Heart left ventricle (tissue), 16 donors: ENCODE measurements around the gene DPH2. TPM values are rescaled to one million over a fixed set of nuclear protein-coding genes. Genes with fewer than 3 reads are reported as not detected.

Experiments
- ATAC-seq, 4 donors: fragments of 200-7000 bp; cut with Tn5 transposase; one replicate each; pipeline ENCODE4 v1.9.1; 2020 to 2022; ENCODE audit warnings: moderate library complexity in 4 of 4, mild to moderate bottlenecking in 3 of 4, moderate number of reproducible peaks in 1 of 4
- DNase-seq, 5 donors: peaks; one replicate each; pipeline ENCODE4 v3.0.0-alpha.2; 2020
- H3K27ac ChIP-seq, 12 donors: fragments of 200-600 bp; sonication (generic) in 4 of 12; one replicate each; pipeline versions ENCODE4 v1.5.0 to v1.8.0; 2016 to 2022; ENCODE audit warnings: mild to moderate bottlenecking in 2 of 12
- H3K27me3 ChIP-seq, 9 donors: fragments of 200-600 bp; sonication (generic) in 2 of 9; one replicate each; pipeline versions ENCODE4 v1.5.1 to v1.8.0; 2016 to 2022; ENCODE audit warnings: mild to moderate bottlenecking in 3 of 9
- H3K36me3 ChIP-seq, 9 donors: fragments of 200-600 bp; sonication (generic) in 2 of 9; one replicate each; pipeline versions ENCODE4 v1.5.0 to v1.8.0; 2018 to 2022; ENCODE audit warnings: mild to moderate bottlenecking in 2 of 9
- H3K4me1 ChIP-seq, 12 donors: fragments of 200-600 bp; sonication (generic) in 4 of 12; one replicate each; pipeline versions ENCODE4 v1.5.0 to v1.8.0; 2016 to 2022; ENCODE audit warnings: mild to moderate bottlenecking in 3 of 12
- H3K4me3 ChIP-seq, 12 donors: fragments of 200-600 bp; sonication (generic) in 4 of 12; one replicate each; pipeline versions ENCODE4 v1.5.0 to v1.8.0; 2017 to 2022; ENCODE audit warnings: mild to moderate bottlenecking in 9 of 12, moderate library complexity in 4 of 12
- H3K9me3 ChIP-seq, 12 donors: fragments of 200-600 bp; sonication (generic) in 4 of 12; one replicate each; pipeline versions ENCODE4 v1.5.0 to v1.8.0; 2016 to 2022; ENCODE audit warnings: mild to moderate bottlenecking in 1 of 12
- CTCF ChIP-seq, 12 donors: fragments of 200-600 bp; sonication (generic) in 4 of 12; IDR thresholded peaks; one replicate each; pipeline versions ENCODE4 v1.5.0 to v1.8.0; 2018 to 2022; ENCODE audit warnings: antibody characterized with exemption in 12 of 12, mild to moderate bottlenecking in 5 of 12
- POLR2A ChIP-seq, 2 donors: fragments of 450-650 bp; IDR thresholded peaks; one replicate each; pipeline ENCODE4 v1.6.1; 2017; ENCODE audit warnings: antibody characterized with exemption in 2 of 2, mild to moderate bottlenecking in 2 of 2, moderate library complexity in 2 of 2
- WGBS, 4 donors: extraction: QIAGEN DNeasy Blood & Tissue Kit in 2 of 4; methylation state at CpG; one replicate each; pipeline versions ENCODE4 v1.1.5 to v1.1.7; 2013 to 2018; 5-methylcytosine and 5-hydroxymethylcytosine counted together
- intact Hi-C, 10 donors: fragments of 100-400 bp; cut with DNase I; formaldehyde crosslinking; loops; one replicate each; pipeline versions ENCODE4 v1.11.1 to v1.14.2; 2022
- polyA plus RNA-seq, 2 donors: library from polyadenylated mRNA; stranded (reverse); fragments of 200-250 nt; gene quantifications; one replicate each; pipeline ENCODE4 v1.2.3, GENCODE V29; 2013
- total RNA-seq, 9 donors: library from RNA; depleted of rRNA in 2 of 9; stranded (reverse); fragments of >200 nt in 2 of 9; fragmentation: NEBNext Ultra II Directional in 3 of 9; extraction: Animal tissue kit (Norgen Biotek cat#: 25700) in 3 of 9; gene quantifications; one replicate each; pipeline versions ENCODE4 v1.1.0 to v1.2.4, GENCODE V29; 2016 to 2023
- donor health status: ischemic (EF 13 %, LVEDD 7.1; RV severe dilation, severe dysfunction).
- donor health status: healthy with polysubstance abuse.
- donor health status: DM: no; HTN: yes; CAD: no.
- donor health status: DM: no; HTN: no; CAD: no.
- donor health status: ischemic (EF 25% LVEDD 6.9; RV normal size, moderate dysfunction).
- donor health status: ischemic (EF 25% LVEDD 5.7; RV mildly dilated, moderate dysfunction).
- donor health status: healthy.
- donor health status: DM: yes; HTN: yes; CAD: no.
- donor health status: ischemic (EF 35%, LVEDD 5.7; RV mildly dilated, moderate dysfunction).
- donor health status: nonischemic (EF 11% LVEDD 7.7; RV severe dilation, severe dysfunction).
- donor health status: DM: yes; HTN: yes; CAD: no.
- donor health status: PGD.
- donor health status: ischemic (EF 29% LVEDD 5.4; RV normal size, mild dysfunction).
- donor health status: nonischemic (EF 23%, LVEDD 6.1; RV moderate dilation, normal function).

DPH2 gene
- total and polyA plus RNA-seq, 11 donors = 8.0 to 65.6 (median 14.7) TPM

GRCh38 chr1:43990271-43991199 lies 20.7 kb downstream of the DPH2 start:
- DNase-seq (no peak), ATAC-seq (peak in 1 of 4 donors; percentile 1)
- WGBS, 4 donors = 67 to 77% (median 77%) methylated on average over 17 to 19 of the region's 19 CpGs

GRCh38 chr1:43991200-43991475 lies 21.3 kb downstream of the DPH2 start:
- H3K4me1 ChIP-seq = peaks cover 0 to 19% (median 9%) of the 10 kb centered on the region in 12 donors
- ATAC-seq = peak in 2 of 4 donors; percentile 32 to 37
- 1 to 3% (median 2%) methylated on average over 6 to 10 of the region's 10 CpGs for whole genome bisulfite sequencing, 4 donors
- intact Hi-C loops = no loop called here
- DNase-seq = no peak
- peak overlapping the region; percentile 58 to 96 (median 66) for H3K4me3 ChIP-seq
- H3K27me3 ChIP-seq = no peaks in the 10 kb centered on the region
- TF ChIP-seq POLR2A (IDR thresholded peaks at IDR 0.05) (no peak), CTCF (IDR thresholded peaks at IDR 0.05) (no peak)
- H3K27ac ChIP-seq = peak overlapping the region in 11 of 12 donors; percentile 27 to 80 (median 52)
- peaks cover 0 to 3% (median 0%) of the 10 kb centered on the region in 9 donors for H3K36me3 ChIP-seq
- H3K9me3 ChIP-seq = no peaks in the 10 kb centered on the region

More at GRCh38 chr1:43990271-43991199, 20.7 kb downstream of the DPH2 start:
- intact Hi-C loops = no loop called here
- Histone ChIP-seq H3K27ac (peak overlapping the region in 8 of 12 donors; percentile 27 to 80 (median 58)), H3K27me3 (no peaks in the 10 kb centered on the region), H3K36me3 (peaks cover 0 to 8% (median 0%) of the 10 kb centered on the region in 9 donors), H3K9me3 (no peaks in the 10 kb centered on the region), H3K4me3 (peak overlapping the region; percentile 58 to 96 (median 66)), H3K4me1 (peaks cover 0 to 19% (median 9%) of the 10 kb centered on the region in 12 donors)
- TF ChIP-seq CTCF (IDR thresholded peaks at IDR 0.05) (no peak), POLR2A (IDR thresholded peaks at IDR 0.05) (no peak)

- H3K4me1 ChIP-seq = peaks cover 0 to 24% (median 10%) of the 10 kb centered on the region in 12 donors
- 1% methylated on average over 42 to 66 of the region's 66 CpGs for WGBS, 4 donors
- TF ChIP-seq CTCF (IDR thresholded peaks at IDR 0.05) (peak in 1 of 12 donors; percentile 29), POLR2A (IDR thresholded peaks at IDR 0.05) (peak in 1 of 2 donors; percentile 34)
- peak; percentile 84 to 90 (median 89) for ATAC-seq
- peak within 1 kb of the TSS in 11 of 12 donors; percentile 27 to 80 (median 52) for H3K27ac ChIP-seq
- no peaks in the 10 kb centered on the region for H3K36me3 ChIP-seq
- peak; percentile 84 to 90 (median 85) for DNase-seq
- no peaks in the 10 kb centered on the region for H3K9me3 ChIP-seq
- no peaks in the 10 kb centered on the region for H3K27me3 ChIP-seq
- H3K4me3 ChIP-seq = peak within 1 kb of the TSS; percentile 58 to 96 (median 66)
- intact Hi-C loops = no loop called here
Measured at GRCh38 chr1:43991476-43992231, 21.8 kb downstream of the DPH2 start, which contains the start of gene CCDC24. TSS of gene CCDC24 (plus strand) at chr1:43991599. CDS start at chr1:43991879, 280 bp downstream.
